NB4 (cell line): ENCODE data around the gene PCDHA1.

ENCODE experiments used
- MAX ChIP-seq: IDR thresholded peaks from 2 replicates; pipeline ENCODE4 v1.6.1; 2011; ENCODE audit warnings: low read depth, low read length
- POLR2A ChIP-seq: IDR thresholded peaks from 2 replicates; pipeline ENCODE4 v1.6.1; 2011; ENCODE audit warnings: mild to moderate bottlenecking; ENCODE audit not compliant: insufficient read length; ENCODE audit errors: extremely low read depth
- TF ChIP-seq, protein P1 (sequence below): IDR thresholded peaks from one replicate; pipeline ENCODE4 v1.5.1; 2012; ENCODE audit warnings: low read depth, low read length

DNA sequence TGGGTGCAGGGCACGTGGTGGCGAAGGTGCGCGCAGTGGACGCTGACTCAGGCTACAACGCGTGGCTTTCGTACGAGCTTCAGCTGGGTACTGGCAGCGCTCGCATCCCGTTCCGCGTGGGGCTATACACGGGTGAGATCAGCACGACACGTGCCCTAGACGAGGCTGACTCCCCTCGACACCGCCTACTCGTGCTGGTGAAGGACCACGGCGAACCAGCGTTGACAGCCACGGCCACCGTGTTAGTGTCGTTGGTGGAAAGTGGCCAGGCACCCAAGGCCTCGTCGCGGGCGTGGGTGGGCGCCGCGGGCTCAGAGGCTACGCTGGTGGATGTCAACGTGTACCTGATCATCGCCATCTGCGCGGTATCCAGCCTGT lies 10.8 kb downstream of the PCDHA1 start:
- TF ChIP-seq, protein P1, sequence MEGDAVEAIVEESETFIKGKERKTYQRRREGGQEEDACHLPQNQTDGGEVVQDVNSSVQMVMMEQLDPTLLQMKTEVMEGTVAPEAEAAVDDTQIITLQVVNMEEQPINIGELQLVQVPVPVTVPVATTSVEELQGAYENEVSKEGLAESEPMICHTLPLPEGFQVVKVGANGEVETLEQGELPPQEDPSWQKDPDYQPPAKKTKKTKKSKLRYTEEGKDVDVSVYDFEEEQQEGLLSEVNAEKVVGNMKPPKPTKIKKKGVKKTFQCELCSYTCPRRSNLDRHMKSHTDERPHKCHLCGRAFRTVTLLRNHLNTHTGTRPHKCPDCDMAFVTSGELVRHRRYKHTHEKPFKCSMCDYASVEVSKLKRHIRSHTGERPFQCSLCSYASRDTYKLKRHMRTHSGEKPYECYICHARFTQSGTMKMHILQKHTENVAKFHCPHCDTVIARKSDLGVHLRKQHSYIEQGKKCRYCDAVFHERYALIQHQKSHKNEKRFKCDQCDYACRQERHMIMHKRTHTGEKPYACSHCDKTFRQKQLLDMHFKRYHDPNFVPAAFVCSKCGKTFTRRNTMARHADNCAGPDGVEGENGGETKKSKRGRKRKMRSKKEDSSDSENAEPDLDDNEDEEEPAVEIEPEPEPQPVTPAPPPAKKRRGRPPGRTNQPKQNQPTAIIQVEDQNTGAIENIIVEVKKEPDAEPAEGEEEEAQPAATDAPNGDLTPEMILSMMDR = no peak
- TF ChIP-seq MAX = no peak
- TF ChIP-seq POLR2A = no peak
